ENCODE data around the gene RBMS3. TPM values are rescaled to one million over a fixed set of nuclear protein-coding genes. Genes with fewer than 3 reads are reported as not detected.

RBMS3 gene
- 26.3 and 31.0 TPM in 2 replicates for total RNA-seq

DNA sequence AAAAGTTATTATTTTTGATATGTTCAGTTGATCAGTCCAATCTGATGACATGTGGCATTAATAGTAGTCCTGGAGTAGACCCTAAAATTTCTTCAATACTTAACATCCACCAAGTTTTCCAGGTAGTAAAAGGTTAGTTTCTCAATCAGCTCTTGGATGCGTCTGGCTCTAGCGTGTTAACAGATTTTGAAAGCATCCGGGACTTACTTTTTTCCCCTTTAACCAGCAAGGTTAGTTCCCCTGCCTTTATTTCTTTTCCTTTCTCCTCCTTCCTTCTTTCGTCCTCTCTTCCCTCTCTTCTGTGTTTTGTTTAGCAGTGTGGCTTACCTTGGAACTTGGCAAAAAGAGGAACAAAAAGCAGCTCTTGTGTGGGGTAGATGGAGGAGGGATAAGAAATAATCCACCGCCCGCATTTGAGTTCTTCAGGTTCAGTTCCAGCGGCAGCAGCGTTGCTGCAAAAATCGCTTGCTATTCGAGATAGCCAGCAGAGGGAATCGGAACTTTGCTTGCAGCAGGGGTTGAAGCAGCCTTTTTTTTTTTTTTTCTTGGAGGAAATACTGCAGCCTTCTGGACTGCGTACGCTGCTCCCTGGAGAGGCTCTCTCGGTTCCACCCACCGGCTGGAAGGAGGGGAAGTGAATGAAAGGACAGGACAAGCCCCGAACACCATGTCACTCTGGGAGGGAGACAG is at the start of gene RBMS3:
Gene RBMS3, plus strand, starts transcription at position 668 of the 690 bp plus-strand sequence.

All from mammary microvascular endothelial cell (primary cell).